Endothelial cell of umbilical vein (primary cell): ENCODE data around the gene NKD1. TPM values are rescaled to one million over a fixed set of nuclear protein-coding genes. Genes with fewer than 3 reads are reported as not detected.

Experiments used
- BruUV-seq: library from RNA; stranded (reverse); fragments of 400-500 nt; replicated peaks from 2 replicates; lab custom pipeline; 2021; lab: Mats Ljungman, UMichigan
- CTCF ChIA-PET: fragments of 300-600, 350-600 bp; sonication (Branson Sonifier 250); formaldehyde crosslinking; loops from one replicate; lab custom pipeline; 2021; ENCODE audit warnings: antibody characterized with exemption, inconsistent platforms; lab: Charles Lee
- POLR2A ChIA-PET: fragments of 300-600, 350-600 bp; sonication (Branson Sonifier 250); formaldehyde crosslinking; loops from one replicate; lab custom pipeline; 2021; ENCODE audit warnings: antibody characterized with exemption, inconsistent platforms; lab: Charles Lee
- DNase-seq: peaks from one replicate; pipeline ENCODE4 v3.0.0-alpha.2; 2011; ENCODE audit warnings: low read depth, low spot score
- FAIRE-seq: peaks from 2 replicates; lab custom pipeline; 2011; peaks lifted over from hg19 to GRCh38; lab: Jason Lieb, UNC
- H2AFZ ChIP-seq: 2 replicates; pipeline ENCODE4 v1.6.0; 2012; ENCODE audit warnings: low read depth, low read length, control low read depth, inconsistent platforms
- H3K27ac ChIP-seq: 2 replicates; pipeline ENCODE4 v1.5.1; 2011; ENCODE audit warnings: low read depth, mild to moderate bottlenecking, control low read depth, low read length, moderate library complexity; ENCODE audit not compliant: insufficient read depth
- H3K27me3 ChIP-seq, 2 experiments: 2 replicates each; pipeline versions ENCODE4 v1.6.0 to v1.6.1; 2011; ENCODE audit warnings: low read length in 2 of 2, mixed read lengths in 1 of 2; ENCODE audit not compliant: control insufficient read depth in 2 of 2, insufficient read depth in 2 of 2
- H3K36me3 ChIP-seq, 2 experiments: 2 replicates in 1 of 2; 3 replicates in 1 of 2; pipeline ENCODE4 v1.5.1; 2011; ENCODE audit warnings: low read length in 2 of 2, mild to moderate bottlenecking in 1 of 2, moderate library complexity in 1 of 2; ENCODE audit not compliant: control insufficient read depth in 2 of 2, insufficient read depth in 2 of 2; ENCODE audit errors: extremely low read depth in 1 of 2
- H3K4me1 ChIP-seq: 3 replicates; pipeline ENCODE4 v1.5.1; 2011; ENCODE audit warnings: mild to moderate bottlenecking, low read length; ENCODE audit not compliant: control insufficient read depth, insufficient read depth; ENCODE audit errors: extremely low read depth
- H3K4me2 ChIP-seq: 2 replicates; pipeline ENCODE4 v1.6.1; 2011; ENCODE audit warnings: low read length, control low read depth, mixed read lengths; ENCODE audit not compliant: insufficient read depth
- H3K4me3 ChIP-seq, 3 experiments: fragments of 200-600 bp in 1 of 3; sonication (generic), shearing (Covaris generic) in 1 of 3; replicated peaks in 1 of 3; 2 replicates each; pipeline ENCODE4 v1.5.1; 2011 to 2016; ENCODE audit warnings: control low read depth in 3 of 3, low read length in 3 of 3, mild to moderate bottlenecking in 2 of 3, inconsistent platforms in 1 of 3, low read depth in 1 of 3, moderate library complexity in 1 of 3; ENCODE audit not compliant: insufficient read depth in 1 of 3
- H3K79me2 ChIP-seq: 2 replicates; pipeline ENCODE4 v1.6.0; 2012; ENCODE audit warnings: low read length, inconsistent platforms; ENCODE audit not compliant: control insufficient read depth, insufficient read depth
- H3K9ac ChIP-seq: replicated peaks from 2 replicates; pipeline ENCODE3; 2011; ENCODE audit warnings: low read length, control low read depth; ENCODE audit not compliant: insufficient read depth; ENCODE audit errors: extremely low read depth
- H3K9me1 ChIP-seq: replicated peaks from 3 replicates; pipeline ENCODE4 v1.6.0; 2011; ENCODE audit warnings: mild to moderate bottlenecking, low read length; ENCODE audit not compliant: control insufficient read depth, insufficient read depth; ENCODE audit errors: extremely low read depth
- H3K9me3 ChIP-seq: replicated peaks from 2 replicates; pipeline ENCODE4 v1.5.1; 2012; ENCODE audit warnings: low read length, inconsistent platforms; ENCODE audit not compliant: control insufficient read depth, insufficient read depth
- H4K20me1 ChIP-seq: replicated peaks from 2 replicates; pipeline ENCODE3; 2011; ENCODE audit warnings: mild to moderate bottlenecking, low read length; ENCODE audit not compliant: control insufficient read depth, insufficient read depth; ENCODE audit errors: extremely low read depth
- CTCF ChIP-seq, 2 donors: IDR thresholded peaks; 1 replicate in 1 of 2; 2 replicates in 1 of 2; pipeline ENCODE4 v1.5.1; 2011; ENCODE audit warnings: low read length in 2 of 2, mild to moderate bottlenecking in 2 of 2, moderate library complexity in 2 of 2, control low read depth in 1 of 2, inconsistent platforms in 1 of 2, low read depth in 1 of 2; ENCODE audit not compliant: insufficient read depth in 1 of 2; ENCODE audit errors: extremely low read depth in 1 of 2
- EZH2 ChIP-seq: IDR thresholded peaks from 2 replicates; pipeline ENCODE4 v1.6.1; 2012; ENCODE audit warnings: borderline replicate concordance, low read depth, mild to moderate bottlenecking, moderate library complexity, low read length, inconsistent platforms; ENCODE audit not compliant: severe bottlenecking
- FOS ChIP-seq: IDR thresholded peaks from 2 replicates; pipeline ENCODE4 v1.6.1; 2011; ENCODE audit warnings: mild to moderate bottlenecking, low read length, moderate library complexity, borderline replicate concordance; ENCODE audit not compliant: insufficient read depth
- GATA2 ChIP-seq: IDR thresholded peaks from 2 replicates; pipeline ENCODE4 v1.7.0; 2011; ENCODE audit warnings: low read depth, mild to moderate bottlenecking, moderate library complexity, mixed read lengths, low read length; ENCODE audit not compliant: insufficient read length, insufficient read depth
- JUN ChIP-seq: IDR thresholded peaks from 2 replicates; pipeline ENCODE4 v1.6.1; 2011; ENCODE audit warnings: borderline replicate concordance, low read depth; ENCODE audit not compliant: insufficient read length, insufficient read depth
- MAX ChIP-seq: IDR thresholded peaks from 2 replicates; pipeline ENCODE4 v1.6.1; 2011; ENCODE audit not compliant: insufficient read depth, insufficient read length
- MYC ChIP-seq: IDR thresholded peaks from one replicate; pipeline ENCODE4 v1.6.1; 2011; ENCODE audit warnings: mild to moderate bottlenecking, low read depth, low read length
- POLR2A ChIP-seq: IDR thresholded peaks from 2 replicates; pipeline ENCODE4 v1.6.1; 2012; ENCODE audit warnings: low read depth, mild to moderate bottlenecking, control low read depth, low read length
- POLR2AphosphoS5 ChIP-seq: IDR thresholded peaks from 2 replicates; pipeline ENCODE4 v1.6.1; 2012; ENCODE audit warnings: low read depth, mild to moderate bottlenecking, control low read depth, low read length, moderate library complexity; ENCODE audit not compliant: insufficient read depth
- dilution Hi-C: fragments of 300-500 bp; cut with MboI; formaldehyde crosslinking; loops from one replicate; pipeline ENCODE4 v1.15.0; 2019; ENCODE audit warnings: low sequenced_read_pairs; ENCODE audit not compliant: extremely low pct_ligation_motif_present
- intact Hi-C: fragments of 100-400 bp; cut with micrococcal nuclease; formaldehyde crosslinking; loops from one replicate; pipeline ENCODE4 v1.10.0; 2022
- polyA plus RNA-seq, 4 experiments: library from polyadenylated mRNA; depleted of rRNA in 3 of 4; stranded (reverse) in 3 of 4; unstranded in 1 of 4; fragments of >200 nt; gene quantifications; 2 replicates each; pipeline versions ENCODE4 v1.2.1 to v1.2.3, GENCODE V29; 2011 to 2012; ENCODE audit warnings: missing spikeins in 1 of 4
- total RNA-seq: library from RNA; stranded (reverse); gene quantifications from 2 replicates; pipeline ENCODE4 v1.2.3, GENCODE V29; 2021

NKD1 gene
- total and polyA plus RNA-seq, 2 donors (not counting 3 experiments of a cell fraction or from before 2014, with no cell fraction given) = not detected

- no TSS peak for BruUV-seq
- H3K9ac ChIP-seq = no peak overlapping the region
- DNase-seq = no peak
- dilution Hi-C loops (no loop called here), intact Hi-C loops (no loop called here)
- POLR2A ChIA-PET = no interaction called here
- no peaks in the 10 kb centered on the region for H3K79me2 ChIP-seq
- no peaks in the 10 kb centered on the region for H3K4me1 ChIP-seq
- H4K20me1 ChIP-seq = no peaks in the 10 kb centered on the region
- no peaks in the 10 kb centered on the region for H3K9me3 ChIP-seq
- no peak for FAIRE-seq
- no peaks in the 10 kb centered on the region for H3K9me1 ChIP-seq
- H2AFZ ChIP-seq = no peak overlapping the region
- no peaks in the 10 kb centered on the region for H3K27me3 ChIP-seq
- no peak for TF ChIP-seq GATA2
- TF ChIP-seq EZH2 = no peak
- no peak for TF ChIP-seq MYC
- no peak for TF ChIP-seq MAX
- no peak for TF ChIP-seq JUN
- TF ChIP-seq FOS = no peak
- no peak for TF ChIP-seq POLR2A
- H3K36me3 ChIP-seq = no peaks in the 10 kb centered on the region
- H3K4me3 ChIP-seq = no peak overlapping the region
- H3K27ac ChIP-seq = no peak overlapping the region
- CTCF ChIA-PET = interaction anchor here (1.0 kb wide), 1 partner anchor 177 kb away, joined by 3 read pairs; no protein-coding TSS in a partner anchor
- no peak overlapping the region for H3K4me2 ChIP-seq
Measured at GRCh38 chr16:50629334-50629733, 81.1 kb downstream of the NKD1 start.

- POLR2A ChIA-PET = interaction anchor here (0.7 kb wide), 1 partner anchor 838 kb away, joined by 4 read pairs; no protein-coding TSS in a partner anchor
Measured at GRCh38 chr16:50630394-50631020, 82.3 kb downstream of the NKD1 start.

More at GRCh38 chr16:50630394-50631020, 82.3 kb downstream of the NKD1 start:
- H3K27me3 ChIP-seq = no peaks in the 10 kb centered on the region
- no peaks in the 10 kb centered on the region for H3K9me3 ChIP-seq
- H3K4me1 ChIP-seq = no peaks in the 10 kb centered on the region
- no peak for DNase-seq
- intact Hi-C loops (no loop called here), dilution Hi-C loops (no loop called here)
- no peak for FAIRE-seq
- CTCF ChIA-PET = no interaction called here
- no peaks in the 10 kb centered on the region for H3K79me2 ChIP-seq
- TF ChIP-seq JUN (no peak), EZH2 (no peak), POLR2AphosphoS5 (no peak), GATA2 (no peak), MYC (no peak), MAX (no peak), CTCF (IDR thresholded peaks at IDR 0.05; ENCODE audit: extremely low read depth in 1 of 2, insufficient read depth in 1 of 2, low read depth in 1 of 2, low read length in 2 of 2) (no peak), FOS (no peak), POLR2A (no peak)
- H3K27ac ChIP-seq = no peak overlapping the region
- no peaks in the 10 kb centered on the region for H3K9me1 ChIP-seq
- no peaks in the 10 kb centered on the region for H3K36me3 ChIP-seq
- H2AFZ ChIP-seq = no peak overlapping the region
- no peak overlapping the region for H3K9ac ChIP-seq
- H3K4me3 ChIP-seq = no peak overlapping the region
- BruUV-seq = no TSS peak
- no peak overlapping the region for H3K4me2 ChIP-seq
- no peaks in the 10 kb centered on the region for H4K20me1 ChIP-seq
